Keratinocyte (primary cell): ENCODE results near the gene GPR37L1. TPM values are rescaled to one million over a fixed set of nuclear protein-coding genes. Genes with fewer than 3 reads are reported as not detected.
"Not testable (repeated sequence)": the region's sequence is repeated elsewhere in the genome, so short reads cannot be mapped to it uniquely, and the experiment has no call there.

Experiments
- DNase-seq: peaks from one replicate; pipeline ENCODE4 v3.0.0-alpha.2; 2011; ENCODE audit warnings: low read depth, missing footprints, low spot score
- FAIRE-seq: peaks from 2 replicates; lab custom pipeline; 2011; peaks lifted over from hg19 to GRCh38; lab: Jason Lieb, UNC
- H2AFZ ChIP-seq: 2 replicates; pipeline ENCODE4 v1.6.0; 2012; ENCODE audit warnings: low read length, control low read depth, inconsistent platforms; ENCODE audit not compliant: control insufficient read depth
- H3K27ac ChIP-seq: 2 replicates; pipeline ENCODE4 v1.5.1; 2011; ENCODE audit warnings: low read length; ENCODE audit not compliant: control insufficient read depth, insufficient read depth
- H3K27me3 ChIP-seq: 3 replicates; pipeline ENCODE4 v1.6.0; 2011; ENCODE audit warnings: low read length; ENCODE audit not compliant: control insufficient read depth, insufficient read depth; ENCODE audit errors: extremely low read depth
- H3K36me3 ChIP-seq, 2 experiments: 2 replicates in 1 of 2; 3 replicates in 1 of 2; pipeline ENCODE4 v1.5.1; 2011; ENCODE audit warnings: low read length in 2 of 2, mild to moderate bottlenecking in 1 of 2; ENCODE audit not compliant: control insufficient read depth in 2 of 2, insufficient read depth in 2 of 2; ENCODE audit errors: extremely low read depth in 1 of 2
- H3K4me1 ChIP-seq: 3 replicates; pipeline ENCODE4 v1.5.1; 2011; ENCODE audit warnings: low read length; ENCODE audit not compliant: control insufficient read depth, insufficient read depth; ENCODE audit errors: extremely low read depth
- H3K4me2 ChIP-seq: 3 replicates; pipeline ENCODE4 v1.6.0; 2011; ENCODE audit warnings: low read depth, low read length; ENCODE audit not compliant: control insufficient read depth, insufficient read depth; ENCODE audit errors: extremely low read depth
- H3K4me3 ChIP-seq, 3 experiments: fragments of 200-600 bp in 1 of 3; sonication (generic) in 1 of 3; 2 replicates in 2 of 3; 3 replicates in 1 of 3; pipeline ENCODE4 v1.5.1; 2011 to 2016; ENCODE audit warnings: low read length in 3 of 3, mild to moderate bottlenecking in 3 of 3, control low read depth in 2 of 3, inconsistent platforms in 1 of 3, low read depth in 1 of 3, mixed read lengths in 1 of 3, mixed run types in 1 of 3, moderate library complexity in 1 of 3; ENCODE audit not compliant: control insufficient read depth in 2 of 3, insufficient read depth in 2 of 3; ENCODE audit errors: extremely low read depth in 1 of 3
- H3K79me2 ChIP-seq: 2 replicates; pipeline ENCODE4 v1.6.0; 2012; ENCODE audit warnings: low read length; ENCODE audit not compliant: control insufficient read depth, insufficient read depth
- H3K9ac ChIP-seq: 3 replicates; pipeline ENCODE4 v1.6.0; 2011; ENCODE audit warnings: low read length; ENCODE audit not compliant: control insufficient read depth, insufficient read depth; ENCODE audit errors: extremely low read depth
- H3K9me1 ChIP-seq: 3 replicates; pipeline ENCODE4 v1.6.0; 2011; ENCODE audit warnings: low read length; ENCODE audit not compliant: control insufficient read depth, insufficient read depth; ENCODE audit errors: extremely low read depth
- H3K9me3 ChIP-seq: 2 replicates; pipeline ENCODE4 v1.5.1; 2012; ENCODE audit warnings: low read depth, low read length; ENCODE audit not compliant: control insufficient read depth
- H4K20me1 ChIP-seq: 3 replicates; pipeline ENCODE4 v1.6.0; 2011; ENCODE audit warnings: low read length; ENCODE audit not compliant: control insufficient read depth, insufficient read depth; ENCODE audit errors: extremely low read depth
- EZH2 ChIP-seq: IDR thresholded peaks from one replicate; pipeline ENCODE4 v1.6.1; 2012; ENCODE audit warnings: inconsistent platforms, mild to moderate bottlenecking, low read length, moderate library complexity
- dilution Hi-C: fragments of 300-500 bp; cut with MboI; formaldehyde crosslinking; loops from one replicate; pipeline ENCODE4 v1.7.0; 2020; ENCODE audit warnings: low sequenced_read_pairs; ENCODE audit not compliant: extremely low pct_ligation_motif_present
- polyA plus RNA-seq, 5 experiments: library from polyadenylated mRNA; depleted of rRNA in 3 of 5; stranded (reverse) in 3 of 5; stranded (forward) in 1 of 5; unstranded in 1 of 5; fragments of >200 nt; gene quantifications; 1 replicate in 1 of 5; 2 replicates in 3 of 5; 3 replicates in 1 of 5; pipeline versions ENCODE4 v1.2.1 to v1.2.3, GENCODE V29; 2011 to 2012; ENCODE audit warnings: missing spikeins in 2 of 5, low read depth in 1 of 5, low replicate concordance in 1 of 5
- TF ChIP-seq, protein P1 (sequence below), 3 experiments: IDR thresholded peaks in 1 of 3; conservative IDR thresholded peaks in 1 of 3; optimal IDR thresholded peaks in 1 of 3; 2 replicates in 2 of 3; 3 replicates in 1 of 3; pipeline versions ENCODE3 to v1.5.1; 2011; ENCODE audit warnings: low read length in 3 of 3, mild to moderate bottlenecking in 3 of 3, moderate library complexity in 2 of 3, control low read depth in 1 of 3, inconsistent platforms in 1 of 3; ENCODE audit not compliant: insufficient read depth in 2 of 3; ENCODE audit errors: extremely low read depth in 1 of 3

Gene GPR37L1
- polyA plus RNA-seq, 1 donor (not counting 4 experiments of a cell fraction or from before 2014, with no cell fraction given), result not detected

GRCh38 chr1:202107801-202108731 lies 14.7 kb upstream of the GPR37L1 start:
- Histone ChIP-seq H2AFZ (no peak overlapping the region), H3K9me3 (no peaks in the 10 kb centered on the region), H3K4me2 (no peak overlapping the region), H3K9ac (no peak overlapping the region), H3K79me2 (no peaks in the 10 kb centered on the region), H3K27ac (no peak overlapping the region), H3K4me3 (no peak overlapping the region), H3K36me3 (no peaks in the 10 kb centered on the region), H3K4me1 (peaks cover 17% of the 10 kb centered on the region), H4K20me1 (no peaks in the 10 kb centered on the region), H3K9me1 (no peaks in the 10 kb centered on the region), H3K27me3 (no peaks in the 10 kb centered on the region)
- DNase-seq (no peak), FAIRE-seq (no peak)
- TF ChIP-seq, protein P1, sequence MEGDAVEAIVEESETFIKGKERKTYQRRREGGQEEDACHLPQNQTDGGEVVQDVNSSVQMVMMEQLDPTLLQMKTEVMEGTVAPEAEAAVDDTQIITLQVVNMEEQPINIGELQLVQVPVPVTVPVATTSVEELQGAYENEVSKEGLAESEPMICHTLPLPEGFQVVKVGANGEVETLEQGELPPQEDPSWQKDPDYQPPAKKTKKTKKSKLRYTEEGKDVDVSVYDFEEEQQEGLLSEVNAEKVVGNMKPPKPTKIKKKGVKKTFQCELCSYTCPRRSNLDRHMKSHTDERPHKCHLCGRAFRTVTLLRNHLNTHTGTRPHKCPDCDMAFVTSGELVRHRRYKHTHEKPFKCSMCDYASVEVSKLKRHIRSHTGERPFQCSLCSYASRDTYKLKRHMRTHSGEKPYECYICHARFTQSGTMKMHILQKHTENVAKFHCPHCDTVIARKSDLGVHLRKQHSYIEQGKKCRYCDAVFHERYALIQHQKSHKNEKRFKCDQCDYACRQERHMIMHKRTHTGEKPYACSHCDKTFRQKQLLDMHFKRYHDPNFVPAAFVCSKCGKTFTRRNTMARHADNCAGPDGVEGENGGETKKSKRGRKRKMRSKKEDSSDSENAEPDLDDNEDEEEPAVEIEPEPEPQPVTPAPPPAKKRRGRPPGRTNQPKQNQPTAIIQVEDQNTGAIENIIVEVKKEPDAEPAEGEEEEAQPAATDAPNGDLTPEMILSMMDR (optimal IDR thresholded peaks at IDR 0.05 in 1 of 3, IDR thresholded peaks at IDR 0.05 in 1 of 3, conservative IDR thresholded peaks at IDR 0.05 in 1 of 3; ENCODE audit: extremely low read depth in 1 of 3, insufficient read depth in 2 of 3, low read length in 3 of 3), result no peak
- TF ChIP-seq EZH2, result no peak
- dilution Hi-C loops, result no loop called here

GRCh38 chr1:202110977-202111376 lies 11.7 kb upstream of the GPR37L1 start:
- H3K36me3 ChIP-seq, result no peaks in the 10 kb centered on the region
- dilution Hi-C loops, result no loop called here
- no peak overlapping the region for H3K9ac ChIP-seq
- no peaks in the 10 kb centered on the region for H3K79me2 ChIP-seq
- H3K9me1 ChIP-seq, result no peaks in the 10 kb centered on the region
- no peak for DNase-seq
- no peak overlapping the region for H3K4me2 ChIP-seq
- H2AFZ ChIP-seq, result no peak overlapping the region
- H4K20me1 ChIP-seq, result no peaks in the 10 kb centered on the region
- H3K9me3 ChIP-seq, result no peaks in the 10 kb centered on the region
- no peak overlapping the region for H3K27ac ChIP-seq
- H3K4me3 ChIP-seq, result no peak overlapping the region
- H3K27me3 ChIP-seq, result no peaks in the 10 kb centered on the region
- TF ChIP-seq, protein P1 (optimal IDR thresholded peaks at IDR 0.05 in 1 of 3, IDR thresholded peaks at IDR 0.05 in 1 of 3, conservative IDR thresholded peaks at IDR 0.05 in 1 of 3; ENCODE audit: extremely low read depth in 1 of 3, insufficient read depth in 2 of 3, low read length in 3 of 3), result no peak
- no peak for TF ChIP-seq EZH2
- H3K4me1 ChIP-seq, result peaks cover 9% of the 10 kb centered on the region
- FAIRE-seq, result no peak

DNA sequence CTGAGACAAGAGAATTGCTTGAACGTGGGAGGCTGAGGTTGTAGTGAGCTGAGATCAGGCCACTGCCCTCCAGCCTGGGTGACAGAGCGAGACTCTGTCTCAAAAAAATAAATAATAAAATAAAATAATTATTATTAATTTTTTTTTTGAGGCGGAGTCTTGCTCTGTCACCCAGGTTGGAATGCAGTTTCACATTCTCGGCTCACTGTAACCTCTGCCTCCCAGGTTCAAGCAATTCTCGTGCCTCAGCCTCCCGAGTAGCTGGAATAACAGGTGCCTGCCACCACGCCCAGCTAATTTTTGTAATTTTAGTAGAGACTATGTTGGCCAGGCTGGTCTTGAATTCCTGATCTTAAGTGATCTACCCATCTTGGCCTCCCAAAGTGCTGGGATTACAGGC lies 11.1 kb upstream of the GPR37L1 start:
- H3K79me2 ChIP-seq, H3K4me3 ChIP-seq, H2AFZ ChIP-seq, dilution Hi-C loops, H3K9me3 ChIP-seq, H3K4me2 ChIP-seq, DNase-seq, H4K20me1 ChIP-seq, FAIRE-seq, H3K27me3 ChIP-seq, H3K27ac ChIP-seq, H3K9me1 ChIP-seq, H3K4me1 ChIP-seq, H3K36me3 ChIP-seq, H3K9ac ChIP-seq: not testable (repeated sequence)
